Lower lobe of right lung (tissue), 2 donors: ENCODE measurements around the gene ATP2A2. TPM values are rescaled to one million over a fixed set of nuclear protein-coding genes. Genes with fewer than 3 reads are reported as not detected.
A peak's percentile ranks its signal among the peaks of the same experiment; 100 is the strongest.

Experiments used
- ATAC-seq, 2 donors: fragments of 200-7000 bp; cut with Tn5 transposase; one replicate each; pipeline ENCODE4 v1.9.1; 2020 to 2022; ENCODE audit warnings: mild to moderate bottlenecking in 2 of 2, moderate library complexity in 2 of 2
- DNase-seq: peaks from one replicate; pipeline ENCODE4 v3.0.0-alpha.2; 2020
- H3K27ac ChIP-seq: fragments of 200-600 bp; one replicate; pipeline ENCODE4 v1.8.0; 2022
- H3K27me3 ChIP-seq: fragments of 200-600 bp; one replicate; pipeline ENCODE4 v1.8.0; 2022; ENCODE audit warnings: low read depth
- H3K36me3 ChIP-seq: fragments of 200-600 bp; one replicate; pipeline ENCODE4 v1.8.0; 2022; ENCODE audit warnings: mild to moderate bottlenecking
- H3K4me1 ChIP-seq: fragments of 200-600 bp; one replicate; pipeline ENCODE4 v1.8.0; 2022
- H3K4me3 ChIP-seq: fragments of 200-600 bp; one replicate; pipeline ENCODE4 v1.8.0; 2022; ENCODE audit warnings: mild to moderate bottlenecking
- H3K9me3 ChIP-seq: fragments of 200-600 bp; one replicate; pipeline ENCODE4 v1.8.0; 2022
- intact Hi-C: fragments of 100-400 bp; cut with DNase I; formaldehyde crosslinking; loops from one replicate; pipeline ENCODE4 v1.11.0; 2022
- total RNA-seq: library from RNA; stranded (reverse); fragmentation: NEBNext Ultra II Directional; extraction: Animal tissue kit (Norgen Biotek cat#: 25700); gene quantifications from one replicate; pipeline ENCODE4 v1.2.1, GENCODE V29; 2021
- TF ChIP-seq, protein P1 (sequence below): fragments of 200-600 bp; IDR thresholded peaks from one replicate; pipeline ENCODE4 v1.8.0; 2022; ENCODE audit warnings: antibody characterized with exemption, mild to moderate bottlenecking
- donor health status: DM: no; HTN: yes; CAD: no; lungs with severe emphysema.

Gene ATP2A2
- total RNA-seq, 1 donor from 2014 or later: 156 TPM

GRCh38 chr12:110262442-110263388 lies 18.3 kb upstream of the ATP2A2 start:
- Histone ChIP-seq H3K36me3 (no peaks in the 10 kb centered on the region), H3K4me1 (peaks cover 4% of the 10 kb centered on the region), H3K4me3 (no peak overlapping the region), H3K27ac (no peak overlapping the region), H3K27me3 (no peaks in the 10 kb centered on the region), H3K9me3 (no peaks in the 10 kb centered on the region)
- ATAC-seq: peak; percentile 84 to 89
- DNase-seq: peak; percentile 53
- intact Hi-C loops: no loop called here
- TF ChIP-seq, protein P1, sequence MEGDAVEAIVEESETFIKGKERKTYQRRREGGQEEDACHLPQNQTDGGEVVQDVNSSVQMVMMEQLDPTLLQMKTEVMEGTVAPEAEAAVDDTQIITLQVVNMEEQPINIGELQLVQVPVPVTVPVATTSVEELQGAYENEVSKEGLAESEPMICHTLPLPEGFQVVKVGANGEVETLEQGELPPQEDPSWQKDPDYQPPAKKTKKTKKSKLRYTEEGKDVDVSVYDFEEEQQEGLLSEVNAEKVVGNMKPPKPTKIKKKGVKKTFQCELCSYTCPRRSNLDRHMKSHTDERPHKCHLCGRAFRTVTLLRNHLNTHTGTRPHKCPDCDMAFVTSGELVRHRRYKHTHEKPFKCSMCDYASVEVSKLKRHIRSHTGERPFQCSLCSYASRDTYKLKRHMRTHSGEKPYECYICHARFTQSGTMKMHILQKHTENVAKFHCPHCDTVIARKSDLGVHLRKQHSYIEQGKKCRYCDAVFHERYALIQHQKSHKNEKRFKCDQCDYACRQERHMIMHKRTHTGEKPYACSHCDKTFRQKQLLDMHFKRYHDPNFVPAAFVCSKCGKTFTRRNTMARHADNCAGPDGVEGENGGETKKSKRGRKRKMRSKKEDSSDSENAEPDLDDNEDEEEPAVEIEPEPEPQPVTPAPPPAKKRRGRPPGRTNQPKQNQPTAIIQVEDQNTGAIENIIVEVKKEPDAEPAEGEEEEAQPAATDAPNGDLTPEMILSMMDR: no peak

- no peaks in the 10 kb centered on the region for H3K36me3 ChIP-seq
- H3K9me3 ChIP-seq: no peaks in the 10 kb centered on the region
- DNase-seq: no peak
- H3K27me3 ChIP-seq: no peaks in the 10 kb centered on the region
- intact Hi-C loops: no loop called here
- H3K4me1 ChIP-seq: peaks cover 14% of the 10 kb centered on the region
- H3K4me3 ChIP-seq: no peak overlapping the region
- TF ChIP-seq, protein P1: no peak
- H3K27ac ChIP-seq: no peak overlapping the region
- no peak for ATAC-seq
These were observed 14.6 kb upstream of the ATP2A2 start for GRCh38 chr12:110266381-110266960.

GRCh38 chr12:110266980-110267620 lies 13.9 kb upstream of the ATP2A2 start:
- Histone ChIP-seq H3K9me3 (no peaks in the 10 kb centered on the region), H3K4me3 (no peak overlapping the region), H3K4me1 (peaks cover 14% of the 10 kb centered on the region), H3K27ac (no peak overlapping the region), H3K27me3 (no peaks in the 10 kb centered on the region), H3K36me3 (no peaks in the 10 kb centered on the region)
- no peak for DNase-seq
- intact Hi-C loops: no loop called here
- peak; percentile 31 to 33 for ATAC-seq
- TF ChIP-seq, protein P1: no peak

DNA sequence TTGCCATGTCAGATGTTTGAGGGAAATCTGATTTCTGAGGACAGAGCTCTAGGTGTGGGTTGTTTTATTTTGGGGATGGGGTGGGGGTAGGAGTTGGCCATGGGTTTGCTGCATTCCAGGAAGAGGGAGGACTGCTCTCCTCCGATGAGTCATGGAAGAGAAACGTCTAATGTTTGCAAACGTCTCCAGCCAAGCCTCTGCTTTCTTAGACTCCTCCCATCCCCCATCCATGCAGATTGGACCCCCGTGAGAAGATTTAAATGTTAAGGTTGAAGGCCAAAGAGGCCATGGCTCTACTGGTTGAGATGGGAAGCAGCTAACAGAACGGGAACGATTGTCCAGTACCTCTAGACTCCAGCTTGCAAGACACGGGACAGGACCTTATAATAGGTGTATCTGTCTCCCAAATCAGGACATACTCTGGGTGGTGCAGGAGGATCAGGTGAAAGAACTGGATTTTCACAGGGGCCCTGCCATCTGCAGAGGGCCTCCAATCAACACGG lies 11.4 kb upstream of the ATP2A2 start:
- Histone ChIP-seq H3K27ac (no peak overlapping the region), H3K9me3 (no peaks in the 10 kb centered on the region), H3K36me3 (no peaks in the 10 kb centered on the region), H3K4me3 (no peak overlapping the region), H3K27me3 (no peaks in the 10 kb centered on the region), H3K4me1 (peaks cover 10% of the 10 kb centered on the region)
- ATAC-seq (peak; percentile 53 to 64), DNase-seq (no peak)
- TF ChIP-seq, protein P1: no peak
- intact Hi-C loops: no loop called here

GRCh38 chr12:110270125-110270962 lies 10.7 kb upstream of the ATP2A2 start:
- DNase-seq: no peak
- Histone ChIP-seq H3K9me3 (no peaks in the 10 kb centered on the region), H3K36me3 (no peaks in the 10 kb centered on the region), H3K4me1 (peaks cover 10% of the 10 kb centered on the region), H3K4me3 (no peak overlapping the region), H3K27ac (no peak overlapping the region), H3K27me3 (no peaks in the 10 kb centered on the region)
- TF ChIP-seq, protein P1: no peak
- no peak for ATAC-seq
- intact Hi-C loops: no loop called here
